Mammary epithelial cell (primary cell): Measurements from ENCODE around the gene PRUNE2.

ENCODE experiments used
- EZH2 ChIP-seq: IDR thresholded peaks from 2 replicates; pipeline ENCODE4 v1.6.1; 2012; ENCODE audit warnings: low read length, inconsistent platforms, borderline replicate concordance
- TF ChIP-seq, protein P1 (sequence below), 2 donors: IDR thresholded peaks in 1 of 2; conservative IDR thresholded peaks in 1 of 2; 2 replicates each; pipeline ENCODE4 v1.5.1; 2011 to 2012; ENCODE audit warnings: inconsistent platforms in 2 of 2, low read length in 2 of 2, mild to moderate bottlenecking in 2 of 2, control low read depth in 1 of 2, low read depth in 1 of 2; ENCODE audit not compliant: insufficient read depth in 1 of 2; ENCODE audit errors: extremely low read depth in 1 of 2

DNA sequence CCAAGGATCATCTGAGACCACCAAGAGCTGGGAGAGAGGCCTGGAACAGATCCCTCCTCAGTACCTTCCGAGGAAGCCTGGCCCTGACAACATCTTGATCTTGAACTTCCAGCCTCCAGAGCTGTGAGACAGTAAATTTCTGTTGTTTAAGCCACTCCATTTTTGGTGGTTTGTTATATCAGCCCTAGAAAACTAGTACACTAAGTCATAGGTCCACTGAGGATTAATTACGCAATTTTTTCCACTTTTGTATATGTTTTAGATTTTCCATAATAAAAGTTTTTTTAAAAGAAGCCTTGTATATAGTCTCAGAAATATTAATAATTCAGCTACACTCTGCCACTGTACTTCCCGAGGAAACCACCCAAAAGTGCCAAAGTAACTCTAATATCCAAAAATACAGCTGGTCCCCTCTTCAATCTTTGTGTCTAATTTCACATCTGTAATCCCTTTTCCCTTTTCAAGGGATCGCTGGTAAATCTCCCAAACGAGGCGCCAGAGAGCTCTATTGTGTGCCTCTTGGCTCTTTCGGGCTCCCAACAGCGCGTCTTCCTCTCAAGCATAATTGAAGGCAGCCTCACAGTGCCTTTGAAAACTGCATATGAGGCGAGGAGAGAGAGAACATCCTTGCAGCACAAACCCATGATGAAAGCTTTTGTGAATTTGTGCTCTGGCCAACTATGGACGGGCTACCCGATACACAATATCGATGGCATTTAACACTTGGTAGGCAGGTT is 32.7 kb downstream of the PRUNE2 start:
- no peak for TF ChIP-seq EZH2
- TF ChIP-seq, protein P1, sequence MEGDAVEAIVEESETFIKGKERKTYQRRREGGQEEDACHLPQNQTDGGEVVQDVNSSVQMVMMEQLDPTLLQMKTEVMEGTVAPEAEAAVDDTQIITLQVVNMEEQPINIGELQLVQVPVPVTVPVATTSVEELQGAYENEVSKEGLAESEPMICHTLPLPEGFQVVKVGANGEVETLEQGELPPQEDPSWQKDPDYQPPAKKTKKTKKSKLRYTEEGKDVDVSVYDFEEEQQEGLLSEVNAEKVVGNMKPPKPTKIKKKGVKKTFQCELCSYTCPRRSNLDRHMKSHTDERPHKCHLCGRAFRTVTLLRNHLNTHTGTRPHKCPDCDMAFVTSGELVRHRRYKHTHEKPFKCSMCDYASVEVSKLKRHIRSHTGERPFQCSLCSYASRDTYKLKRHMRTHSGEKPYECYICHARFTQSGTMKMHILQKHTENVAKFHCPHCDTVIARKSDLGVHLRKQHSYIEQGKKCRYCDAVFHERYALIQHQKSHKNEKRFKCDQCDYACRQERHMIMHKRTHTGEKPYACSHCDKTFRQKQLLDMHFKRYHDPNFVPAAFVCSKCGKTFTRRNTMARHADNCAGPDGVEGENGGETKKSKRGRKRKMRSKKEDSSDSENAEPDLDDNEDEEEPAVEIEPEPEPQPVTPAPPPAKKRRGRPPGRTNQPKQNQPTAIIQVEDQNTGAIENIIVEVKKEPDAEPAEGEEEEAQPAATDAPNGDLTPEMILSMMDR (conservative IDR thresholded peaks at IDR 0.05 in 1 of 2, IDR thresholded peaks at IDR 0.05 in 1 of 2; ENCODE audit: extremely low read depth in 1 of 2, insufficient read depth in 1 of 2, low read depth in 1 of 2, low read length in 2 of 2): no peak
